HG03575 (cell line): ENCODE results near the gene PLEKHG2.

Experiments used
- ATAC-seq: cut with Tn5 transposase; IDR thresholded peaks from one replicate; pipeline ENCODE4 v1.9.1; 2021; ENCODE audit not compliant: unreplicated experiment, insufficient number of reproducible peaks, low FRiP score; ENCODE audit errors: extremely low read depth

PLEKHG2 gene

DNA sequence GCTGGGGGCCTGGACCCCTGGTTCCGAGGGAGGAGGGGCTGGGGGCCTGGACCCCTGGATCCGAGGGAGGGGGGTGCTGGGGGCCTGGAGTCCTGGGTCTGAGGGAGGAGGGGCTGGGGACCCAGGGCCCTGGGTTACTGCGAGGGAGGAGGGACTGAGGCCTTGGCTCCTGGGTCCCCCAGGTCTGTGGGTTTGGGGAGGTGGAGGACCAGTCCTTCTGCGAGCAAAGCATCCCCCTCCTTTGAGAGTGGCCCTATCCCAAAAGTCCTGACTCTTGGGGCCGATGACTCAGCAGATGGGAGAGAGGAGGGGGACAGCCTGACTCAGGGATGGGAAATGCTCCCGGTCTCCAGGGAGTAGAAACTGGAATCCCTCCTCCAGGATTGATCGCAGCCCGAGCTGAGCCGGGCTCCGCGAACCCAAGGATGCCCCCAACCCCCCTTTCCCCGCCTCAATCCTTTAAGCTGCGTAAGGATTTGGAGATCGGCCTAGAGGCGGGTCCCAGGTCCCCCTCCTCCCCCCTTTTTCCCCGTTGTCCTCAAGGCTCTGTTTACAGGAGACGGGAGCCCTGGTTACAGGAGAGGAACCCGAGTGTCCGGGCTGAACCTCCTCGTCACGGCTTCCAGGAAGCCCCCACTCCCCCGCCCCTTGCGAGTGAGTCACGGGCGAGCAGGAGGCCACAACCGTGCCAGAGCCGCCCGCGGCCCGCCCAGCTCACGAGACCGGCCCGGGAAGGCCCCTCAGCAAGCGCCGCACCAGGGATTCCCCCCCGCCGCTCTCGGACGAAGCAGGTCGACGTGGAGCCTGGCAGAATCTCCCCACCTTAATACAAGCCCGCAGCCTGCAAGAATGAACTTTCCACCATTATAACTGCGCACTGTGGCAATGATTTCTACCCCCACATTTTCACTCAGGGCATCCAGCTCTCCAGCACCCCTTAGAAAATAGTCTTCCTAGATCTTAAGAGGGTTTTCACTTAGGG, 8.8 kb upstream of the PLEKHG2 start:
- no peak for ATAC-seq

DNA sequence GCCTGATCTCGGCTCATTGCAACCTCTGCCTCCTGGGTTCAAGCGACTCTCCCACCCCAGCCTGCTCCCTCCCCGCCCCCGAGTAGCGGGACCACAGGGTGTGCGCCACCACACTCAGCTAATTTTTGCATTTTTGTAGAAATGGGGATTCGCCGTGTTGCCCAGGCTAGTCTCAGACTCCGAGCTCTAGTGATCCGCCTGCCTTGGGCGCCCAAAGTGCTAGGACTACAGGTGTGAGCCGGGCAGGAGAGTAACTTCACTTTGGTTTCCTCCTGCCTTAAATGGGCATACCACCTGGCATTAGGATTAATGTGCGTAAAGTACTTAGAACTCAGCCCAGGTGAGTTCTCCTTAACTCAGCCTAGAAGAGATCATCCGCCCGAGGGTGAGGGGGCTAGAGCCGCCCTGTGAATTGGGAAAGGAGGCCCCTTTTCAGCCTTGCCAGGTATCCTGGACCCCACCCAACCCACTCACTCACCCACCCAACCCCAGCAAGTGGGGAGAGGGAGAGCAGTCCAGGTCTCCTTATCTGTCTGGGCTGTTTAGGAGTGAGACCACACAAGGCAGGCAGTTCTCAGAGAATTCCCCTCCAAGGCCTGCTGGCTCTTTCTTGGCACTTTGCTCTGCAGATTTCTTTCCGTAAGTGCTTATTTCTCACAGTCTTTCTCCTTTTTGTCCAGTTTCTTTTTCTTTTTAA, 7.1 kb upstream of the PLEKHG2 start:
- ATAC-seq: no peak

DNA sequence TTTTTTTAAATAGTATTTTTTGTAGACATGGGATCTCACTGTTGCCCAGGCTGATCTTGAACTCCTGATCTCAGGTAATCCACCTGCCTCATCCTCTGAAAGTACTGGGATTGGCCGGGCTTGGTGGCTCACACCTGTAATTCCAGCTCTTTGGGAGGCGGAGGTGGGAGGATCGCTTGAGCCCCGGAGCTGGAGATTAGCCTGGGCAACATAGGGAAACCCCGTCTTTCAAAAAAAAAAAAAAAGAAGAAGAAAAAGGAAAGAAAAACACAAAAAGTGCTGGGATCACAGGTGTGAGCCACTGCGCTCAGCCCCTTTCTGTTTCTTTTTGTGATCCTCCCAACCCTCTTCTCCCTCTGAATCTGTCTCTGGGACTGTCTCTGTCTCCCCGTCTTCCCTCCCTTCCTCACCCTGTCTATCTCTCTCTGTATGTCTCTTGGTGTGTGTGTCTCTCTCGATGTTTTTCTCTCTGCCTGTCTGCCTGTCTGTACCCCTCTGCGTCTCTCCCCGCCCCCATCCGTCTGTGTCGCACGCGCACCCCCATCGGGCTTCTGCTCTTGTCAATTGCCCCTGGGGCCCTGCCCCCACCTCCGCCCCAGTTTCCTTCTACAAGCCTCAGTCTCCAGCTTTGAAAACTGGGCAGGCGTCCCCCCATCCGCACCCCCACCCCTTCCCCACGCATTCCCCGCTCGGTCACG, 6.4 kb upstream of the PLEKHG2 start:
- ATAC-seq: no peak

DNA sequence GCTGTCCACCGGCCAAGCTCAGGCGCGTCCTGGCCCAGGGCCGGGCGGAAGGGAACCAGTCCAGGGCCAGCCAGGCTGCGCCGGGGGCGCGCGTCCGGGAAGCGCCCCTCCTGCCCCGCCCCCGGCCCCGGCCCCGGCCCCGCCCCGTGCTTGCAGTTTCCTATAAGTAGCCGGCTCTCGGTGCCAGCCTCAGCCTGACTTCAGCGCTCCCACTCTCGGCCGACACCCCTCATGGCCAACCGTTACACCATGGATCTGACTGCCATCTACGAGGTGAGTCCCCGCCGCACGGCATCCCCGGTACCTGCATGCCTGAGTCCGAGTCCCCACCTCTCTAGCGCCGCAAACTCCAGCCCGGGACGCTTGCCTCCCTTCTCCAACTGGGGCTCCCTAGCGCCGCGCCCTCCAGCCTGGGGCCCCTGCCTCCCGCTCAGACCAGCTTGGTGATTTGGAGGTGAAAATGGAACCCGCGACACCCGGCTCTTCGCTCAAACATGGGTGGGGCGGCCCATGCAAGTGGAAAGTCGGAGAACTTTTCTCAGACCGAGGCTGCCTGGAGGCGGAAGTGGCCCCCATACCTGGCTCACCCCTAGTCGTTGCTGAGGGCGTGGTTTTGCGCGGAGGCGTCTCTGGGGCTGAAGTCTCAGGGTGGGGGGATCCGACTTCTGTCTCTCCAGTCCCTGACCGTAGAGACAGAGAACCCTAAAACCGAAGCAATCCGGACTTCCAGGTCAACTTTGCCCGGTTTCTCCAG, 5.6 kb upstream of the PLEKHG2 start, which contains the start of gene ZFP36:
Gene ZFP36, plus strand, starts transcription at position 192 of the 754 bp plus-strand sequence. Its CDS starts 58 bp downstream, at position 250.
- ATAC-seq: no peak

DNA sequence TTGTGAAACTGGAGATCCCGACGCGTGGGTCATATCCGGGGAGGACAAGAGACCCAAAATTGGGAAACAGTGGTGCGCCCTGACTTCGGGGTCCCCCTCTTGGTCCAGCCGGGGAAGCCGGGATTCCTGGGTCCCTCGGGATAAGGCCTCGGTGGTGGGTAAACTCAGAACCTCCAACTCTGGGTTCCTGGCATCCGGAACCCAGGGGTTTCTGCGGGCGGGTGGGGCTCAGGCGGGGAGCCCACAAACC, 5.1 kb upstream of the PLEKHG2 start:
- ATAC-seq: no peak

DNA sequence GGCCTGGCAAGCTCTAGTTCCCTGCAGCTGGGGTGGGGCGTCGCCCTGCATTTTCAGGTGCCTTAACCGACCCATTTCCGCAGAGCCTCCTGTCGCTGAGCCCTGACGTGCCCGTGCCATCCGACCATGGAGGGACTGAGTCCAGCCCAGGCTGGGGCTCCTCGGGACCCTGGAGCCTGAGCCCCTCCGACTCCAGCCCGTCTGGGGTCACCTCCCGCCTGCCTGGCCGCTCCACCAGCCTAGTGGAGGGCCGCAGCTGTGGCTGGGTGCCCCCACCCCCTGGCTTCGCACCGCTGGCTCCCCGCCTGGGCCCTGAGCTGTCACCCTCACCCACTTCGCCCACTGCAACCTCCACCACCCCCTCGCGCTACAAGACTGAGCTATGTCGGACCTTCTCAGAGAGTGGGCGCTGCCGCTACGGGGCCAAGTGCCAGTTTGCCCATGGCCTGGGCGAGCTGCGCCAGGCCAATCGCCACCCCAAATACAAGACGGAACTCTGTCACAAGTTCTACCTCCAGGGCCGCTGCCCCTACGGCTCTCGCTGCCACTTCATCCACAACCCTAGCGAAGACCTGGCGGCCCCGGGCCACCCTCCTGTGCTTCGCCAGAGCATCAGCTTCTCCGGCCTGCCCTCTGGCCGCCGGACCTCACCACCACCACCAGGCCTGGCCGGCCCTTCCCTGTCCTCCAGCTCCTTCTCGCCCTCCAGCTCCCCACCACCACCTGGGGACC, 4.6 kb upstream of the PLEKHG2 start:
- ATAC-seq: no peak

DNA sequence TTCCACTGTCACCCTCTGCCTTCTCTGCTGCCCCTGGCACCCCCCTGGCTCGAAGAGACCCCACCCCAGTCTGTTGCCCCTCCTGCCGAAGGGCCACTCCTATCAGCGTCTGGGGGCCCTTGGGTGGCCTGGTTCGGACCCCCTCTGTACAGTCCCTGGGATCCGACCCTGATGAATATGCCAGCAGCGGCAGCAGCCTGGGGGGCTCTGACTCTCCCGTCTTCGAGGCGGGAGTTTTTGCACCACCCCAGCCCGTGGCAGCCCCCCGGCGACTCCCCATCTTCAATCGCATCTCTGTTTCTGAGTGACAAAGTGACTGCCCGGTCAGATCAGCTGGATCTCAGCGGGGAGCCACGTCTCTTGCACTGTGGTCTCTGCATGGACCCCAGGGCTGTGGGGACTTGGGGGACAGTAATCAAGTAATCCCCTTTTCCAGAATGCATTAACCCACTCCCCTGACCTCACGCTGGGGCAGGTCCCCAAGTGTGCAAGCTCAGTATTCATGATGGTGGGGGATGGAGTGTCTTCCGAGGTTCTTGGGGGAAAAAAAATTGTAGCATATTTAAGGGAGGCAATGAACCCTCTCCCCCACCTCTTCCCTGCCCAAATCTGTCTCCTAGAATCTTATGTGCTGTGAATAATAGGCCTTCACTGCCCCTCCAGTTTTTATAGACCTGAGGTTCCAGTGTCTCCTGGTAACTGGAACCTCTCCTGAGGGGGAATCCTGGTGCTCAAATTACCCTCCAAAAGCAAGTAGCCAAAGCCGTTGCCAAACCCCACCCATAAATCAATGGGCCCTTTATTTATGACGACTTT, 3.9 kb upstream of the PLEKHG2 start:
- no peak for ATAC-seq

DNA sequence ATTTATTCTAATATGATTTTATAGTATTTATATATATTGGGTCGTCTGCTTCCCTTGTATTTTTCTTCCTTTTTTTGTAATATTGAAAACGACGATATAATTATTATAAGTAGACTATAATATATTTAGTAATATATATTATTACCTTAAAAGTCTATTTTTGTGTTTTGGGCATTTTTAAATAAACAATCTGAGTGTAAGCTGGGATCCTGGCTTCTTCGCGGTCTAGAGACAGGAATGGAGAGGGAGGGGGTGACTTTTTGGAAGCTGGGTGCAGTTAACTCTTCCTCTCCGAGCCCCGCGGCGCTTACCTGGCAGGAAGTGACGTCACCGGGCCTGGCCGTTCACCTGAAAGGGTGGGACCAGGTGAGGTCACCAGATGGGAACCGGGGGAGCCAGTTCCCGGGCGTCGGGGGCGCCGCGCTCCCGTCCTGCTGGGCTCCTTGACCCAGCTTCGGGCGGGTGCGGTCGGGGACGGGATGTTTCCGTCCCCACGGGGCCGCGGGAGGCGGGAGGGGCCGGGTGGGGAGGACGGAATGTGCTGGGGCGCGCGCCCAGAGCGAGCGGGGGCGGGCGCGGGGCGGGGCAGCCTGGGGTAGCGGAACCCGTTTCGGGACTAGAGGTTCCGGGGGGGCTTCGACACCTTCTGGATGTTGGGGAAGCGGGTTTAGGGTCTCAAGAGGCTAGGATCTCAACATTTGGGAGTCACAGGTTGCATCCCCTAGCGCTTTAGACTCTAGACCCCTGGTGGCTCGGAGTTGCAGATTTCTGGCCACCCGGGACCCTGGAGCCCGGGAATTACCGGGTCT, 3.1 kb upstream of the PLEKHG2 start:
- ATAC-seq: no peak

DNA sequence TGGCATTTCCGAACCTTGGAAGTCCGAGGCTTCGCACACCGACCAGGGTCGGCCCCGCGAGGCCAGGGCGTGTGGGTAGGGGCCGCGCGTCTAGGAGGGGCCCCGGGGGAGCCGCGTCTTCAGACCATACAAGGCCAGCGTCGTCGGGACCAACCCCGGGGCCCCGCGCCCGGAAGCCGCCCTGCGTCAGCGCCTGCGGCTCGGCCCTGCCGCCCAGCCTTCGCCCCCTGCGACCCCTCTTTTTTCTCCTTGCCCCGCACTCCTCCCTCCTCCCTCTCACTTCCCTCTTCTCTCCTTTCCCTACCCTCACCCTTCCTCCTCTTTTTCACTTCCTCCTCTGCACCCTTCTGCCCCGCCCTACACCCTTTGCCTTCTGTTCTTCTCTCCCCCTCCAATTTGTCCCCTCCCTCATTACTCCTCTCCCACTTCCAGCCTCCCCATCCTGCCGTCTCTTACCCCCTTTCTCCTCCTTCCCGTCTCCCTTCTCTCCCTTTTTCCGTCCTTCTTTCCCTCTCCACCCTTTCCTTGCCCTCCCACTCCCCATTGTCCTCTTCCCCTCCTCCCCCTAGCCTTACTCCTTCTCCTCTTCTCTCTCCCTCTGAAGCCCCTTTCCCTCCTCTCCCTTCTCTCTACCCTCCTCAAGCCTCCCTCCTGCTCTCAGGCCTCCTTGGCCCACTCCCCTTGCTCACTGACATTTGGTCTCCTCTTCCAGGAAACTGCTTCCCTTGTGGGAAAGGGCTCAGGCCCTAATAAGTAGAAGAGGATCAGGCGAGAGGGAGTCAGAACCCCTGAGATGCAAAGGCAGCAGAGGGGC, 2.2 kb upstream of the PLEKHG2 start:
- ATAC-seq: no peak

DNA sequence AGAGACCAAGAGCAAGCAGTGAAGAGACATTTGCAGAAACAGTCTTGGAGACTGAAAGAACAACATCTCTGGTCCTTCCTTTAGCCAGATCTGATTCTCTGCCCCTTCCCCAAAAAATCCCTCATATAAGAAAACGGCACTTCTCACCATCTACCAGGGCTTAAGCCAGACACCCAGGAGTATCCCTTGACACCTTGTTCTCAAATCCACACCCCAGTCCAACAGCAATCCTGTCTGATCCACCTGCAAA, 1.7 kb upstream of the PLEKHG2 start:
- ATAC-seq: no peak

DNA sequence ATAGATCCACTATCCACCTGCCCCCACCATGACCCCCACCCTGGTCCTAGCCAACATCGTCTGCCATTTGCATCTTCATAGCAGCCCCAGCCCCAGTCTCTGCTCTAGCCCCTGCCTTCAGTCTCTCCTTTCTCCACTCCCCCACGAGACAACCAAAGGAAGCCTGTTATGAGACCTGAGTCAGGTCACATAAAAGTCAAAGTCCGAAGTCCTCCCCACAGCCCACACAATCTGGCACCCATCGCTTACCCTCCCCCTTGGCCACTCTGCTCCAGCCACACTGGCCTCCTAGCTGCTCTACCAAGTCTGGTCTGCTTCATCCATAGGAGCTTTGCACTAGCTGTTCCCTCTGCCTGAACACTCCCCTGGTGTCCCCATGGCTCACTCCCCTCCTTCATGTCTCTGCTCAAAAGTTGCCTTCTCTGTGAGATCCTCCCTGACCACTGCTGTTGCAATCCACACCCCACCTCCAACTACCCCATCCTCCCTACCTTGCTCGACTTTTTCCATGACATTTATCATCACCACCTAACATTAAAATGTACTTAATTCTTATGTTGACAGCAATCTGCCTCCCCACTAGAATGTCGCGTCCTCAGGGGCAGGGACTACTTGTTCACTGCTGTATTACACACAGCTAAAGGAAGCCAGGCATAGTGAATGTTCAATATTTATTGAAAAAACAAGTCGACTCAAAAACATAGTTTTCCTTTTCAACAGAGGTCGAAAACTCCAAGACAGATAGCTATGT, 1.2 kb upstream of the PLEKHG2 start:
- no peak for ATAC-seq

DNA sequence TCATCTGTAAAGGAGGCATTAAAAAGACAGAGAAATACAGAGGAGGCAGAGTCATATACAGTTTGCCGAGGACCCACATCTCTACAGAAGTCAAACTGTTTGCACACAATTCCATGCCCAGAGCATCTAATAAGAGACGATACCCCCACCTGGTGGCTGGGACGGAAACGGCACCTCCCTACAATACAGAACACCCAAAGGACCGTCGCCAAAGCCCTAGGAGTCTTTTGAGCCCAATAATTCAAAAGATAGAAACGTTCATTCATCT, 703 bp upstream of the PLEKHG2 start:
- ATAC-seq: peak; percentile 28

DNA sequence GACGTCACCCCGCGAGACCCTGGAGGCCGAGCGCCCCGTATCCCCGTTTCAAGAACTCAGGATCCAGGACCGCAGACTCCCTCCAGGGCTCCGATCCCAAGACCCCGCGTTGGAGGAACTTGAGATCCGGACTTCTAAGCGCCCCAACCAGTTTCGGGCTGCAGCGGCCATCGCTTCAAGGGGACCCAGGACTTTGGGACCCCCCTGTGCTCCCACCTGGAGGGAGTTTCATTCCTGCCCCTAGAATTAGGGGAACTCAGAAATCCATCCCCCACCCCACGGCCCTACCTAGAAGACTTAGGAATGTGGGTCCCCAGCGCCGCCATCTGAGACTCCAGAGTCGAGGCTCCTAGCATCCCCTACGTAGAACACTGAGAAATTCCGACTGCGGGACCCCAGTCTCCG, 400 bp downstream of the PLEKHG2 start:
- no peak for ATAC-seq

DNA sequence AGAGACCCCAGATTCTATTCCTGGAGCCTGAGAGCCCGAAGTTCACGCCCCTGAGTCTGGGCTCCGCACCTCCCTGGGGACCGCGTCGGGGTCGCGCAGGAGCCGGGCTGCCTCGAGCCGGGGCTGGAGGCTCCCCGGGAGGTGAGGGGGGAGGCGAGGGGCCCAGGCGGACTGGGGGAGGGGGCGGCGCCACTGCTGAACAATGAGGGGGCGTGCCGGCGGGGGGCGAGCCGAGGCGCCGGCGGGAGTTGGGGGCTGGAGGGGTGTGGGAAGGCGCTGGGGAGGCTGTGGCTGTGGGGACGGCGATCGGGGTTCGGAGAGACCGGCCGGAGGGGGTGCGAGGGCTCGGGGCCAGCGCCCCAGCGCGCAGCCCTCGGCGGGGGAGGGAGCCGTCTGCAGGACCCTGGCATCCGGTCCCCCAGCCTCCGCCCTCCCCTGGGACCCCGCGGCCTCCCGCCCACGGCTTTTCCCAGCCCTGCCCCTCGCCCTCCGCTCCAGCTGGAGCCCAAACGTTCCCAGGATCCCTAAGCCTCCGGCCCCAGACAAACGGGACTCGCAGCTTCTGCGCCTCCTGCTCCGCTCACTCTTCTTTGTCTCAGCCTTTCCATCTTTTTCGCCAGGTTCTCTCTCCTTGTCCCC, 922 bp downstream of the PLEKHG2 start:
- no peak for ATAC-seq

DNA sequence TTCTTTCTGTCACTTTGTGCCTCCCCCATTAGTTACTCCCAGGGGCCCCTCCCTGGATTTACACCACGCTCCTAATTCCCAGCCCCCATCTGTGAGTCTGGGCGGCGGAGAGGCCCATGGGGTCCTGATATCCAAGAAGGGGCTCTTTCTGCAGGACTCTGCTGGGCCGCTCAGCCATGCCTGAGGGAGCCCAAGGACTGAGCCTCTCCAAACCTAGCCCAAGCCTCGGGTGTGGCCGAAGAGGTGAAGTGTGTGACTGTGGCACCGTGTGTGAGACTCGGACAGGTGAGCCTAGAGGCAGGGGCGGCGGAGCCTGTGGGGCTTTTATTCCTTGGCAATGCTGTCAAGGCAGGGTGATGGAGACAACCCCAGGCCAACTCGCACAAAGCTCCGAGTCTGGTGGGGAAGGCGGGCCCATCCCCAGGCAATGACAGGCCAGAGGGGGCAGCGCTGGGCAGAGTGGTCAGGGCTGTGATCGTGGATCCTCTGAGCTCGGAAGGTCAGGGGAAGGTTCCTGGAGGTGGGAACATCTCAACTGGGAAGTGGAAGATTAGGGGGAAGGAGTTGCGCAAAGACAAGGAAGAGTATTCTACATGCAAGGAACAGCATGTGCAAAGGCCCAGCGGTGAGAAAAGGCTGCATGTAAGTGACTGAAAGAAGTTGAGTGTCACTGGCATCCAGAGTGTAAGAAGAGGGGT, 1.6 kb downstream of the PLEKHG2 start:
- no peak for ATAC-seq
